Astrocyte (in vitro differentiated cells and primary cell): ENCODE data around the gene DDR1.

Experiments used
- CTCF ChIP-seq: IDR thresholded peaks from 2 replicates; pipeline ENCODE4 v1.5.1; 2011; ENCODE audit warnings: low read depth, mild to moderate bottlenecking, inconsistent platforms, low read length, moderate library complexity; ENCODE audit not compliant: insufficient read depth
- EZH2 ChIP-seq: IDR thresholded peaks from 2 replicates; pipeline ENCODE4 v1.6.1; 2012; ENCODE audit warnings: mild to moderate bottlenecking, low read length, inconsistent platforms; ENCODE audit not compliant: insufficient read depth

GRCh38 chr6:30885481-30885998, 1.2 kb downstream of the DDR1 start:
- TF ChIP-seq CTCF, result no peak
- TF ChIP-seq EZH2, result no peak
